HUDEP-2 (cell line): ENCODE results near the gene FMN2.
A peak's percentile ranks its signal among the peaks of the same experiment; 100 is the strongest.
"Not testable (repeated sequence)": the region's sequence is repeated elsewhere in the genome, so short reads cannot be mapped to it uniquely, and the experiment has no call there.

ENCODE experiments used
- DNase-seq, 76 experiments: peaks; one replicate each; lab custom pipeline; 2025; ENCODE audit not compliant: unreplicated experiment in 76 of 76; lab: John Stamatoyannopoulos, UW

FMN2 gene

DNA sequence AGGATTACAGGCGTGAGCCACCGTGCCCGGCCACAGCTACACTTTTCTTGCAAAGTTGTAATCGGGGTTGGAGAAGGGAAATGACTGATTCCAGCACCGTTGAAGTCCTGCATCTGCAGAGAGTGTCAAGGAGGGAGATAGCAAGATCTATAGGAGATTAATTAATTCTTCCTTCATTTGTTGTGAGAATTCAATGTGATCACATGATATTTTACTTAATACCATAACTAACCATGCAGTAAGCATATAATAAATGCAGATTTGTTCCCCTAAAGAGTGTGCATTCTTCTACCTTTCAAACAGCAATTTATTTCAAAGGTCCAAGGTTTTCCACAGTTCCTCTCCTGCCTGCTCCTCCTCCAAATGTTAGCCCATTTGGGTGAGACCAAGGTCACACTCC is 315.7 kb downstream of the FMN2 start:
- no peak for DNase-seq

DNA sequence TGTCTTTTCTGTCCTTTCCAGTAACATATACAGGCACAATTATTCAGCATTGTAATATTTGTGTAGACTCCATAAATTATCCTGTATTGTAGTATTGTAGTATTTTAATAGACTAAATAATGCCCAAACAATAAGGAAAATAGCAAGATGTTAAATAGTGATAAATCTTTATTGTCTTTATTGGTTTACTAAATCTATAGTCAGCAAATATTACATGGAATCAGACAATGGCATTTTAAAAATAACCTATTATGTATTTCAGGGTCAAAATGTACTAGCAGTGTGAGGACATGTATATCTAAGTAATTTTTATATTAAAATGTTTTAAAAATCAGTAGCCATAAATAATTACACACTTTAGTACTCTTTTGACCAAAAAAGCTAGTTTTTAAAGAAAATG is 317.9 kb downstream of the FMN2 start:
- DNase-seq = no peak

DNA sequence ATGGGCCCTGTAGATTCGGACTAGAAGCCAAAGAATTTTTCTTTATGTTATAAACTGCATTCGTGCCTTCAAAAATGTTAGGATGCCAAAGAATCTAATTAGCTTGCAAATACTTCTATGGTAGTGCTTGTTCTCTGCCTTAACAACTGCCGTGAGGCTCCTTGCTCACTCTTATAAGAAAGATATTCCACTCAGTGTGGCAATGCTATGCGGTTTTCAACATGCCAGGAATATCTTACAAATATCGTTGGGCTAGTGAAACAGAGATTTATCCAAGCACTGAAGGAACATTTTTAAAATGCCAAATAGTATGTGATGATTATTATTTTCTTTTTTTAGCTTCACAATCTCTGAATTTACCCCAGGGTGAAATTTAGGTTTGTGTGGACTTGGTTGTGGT is 322.0 kb downstream of the FMN2 start:
- DNase-seq = no peak

DNA sequence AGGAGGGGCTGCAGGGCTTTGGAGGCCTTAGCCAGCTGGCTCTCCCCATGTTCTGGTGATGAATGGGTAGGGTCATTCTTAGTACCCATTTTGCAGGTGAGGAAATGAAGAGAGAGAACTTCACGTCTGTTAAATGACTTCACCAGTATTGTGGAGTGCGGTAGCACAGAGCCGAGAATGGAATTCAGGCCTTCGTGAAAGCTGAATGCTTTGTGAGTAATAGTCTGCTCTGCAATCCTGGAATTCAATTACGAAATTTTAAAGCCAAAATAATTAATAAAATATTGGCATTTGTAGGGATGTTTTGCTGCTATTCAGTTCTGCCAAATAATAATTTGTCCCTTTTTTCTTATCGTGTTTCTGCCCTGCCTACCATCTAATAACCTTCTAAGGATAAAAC is 322.6 kb downstream of the FMN2 start:
- no peak for DNase-seq

DNA sequence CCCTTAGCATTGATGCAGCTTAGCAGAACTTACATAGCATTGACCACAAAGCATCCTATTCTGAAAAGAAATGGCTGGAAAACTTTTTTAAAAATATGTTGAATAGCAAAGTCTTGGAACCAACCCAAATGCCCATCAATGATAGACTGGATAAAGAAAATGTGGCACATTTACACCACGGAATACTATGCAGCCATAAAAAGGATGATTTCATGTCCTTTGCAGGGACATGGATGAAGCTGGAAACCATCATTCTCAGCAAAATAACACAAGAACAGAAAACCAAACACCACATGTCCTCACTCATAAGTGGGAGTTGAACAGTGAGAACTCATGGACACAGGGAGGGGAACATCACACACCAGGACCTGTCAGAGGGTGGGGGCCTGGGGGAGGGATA is 323.3 kb downstream of the FMN2 start:
- DNase-seq = not testable (repeated sequence)

DNA sequence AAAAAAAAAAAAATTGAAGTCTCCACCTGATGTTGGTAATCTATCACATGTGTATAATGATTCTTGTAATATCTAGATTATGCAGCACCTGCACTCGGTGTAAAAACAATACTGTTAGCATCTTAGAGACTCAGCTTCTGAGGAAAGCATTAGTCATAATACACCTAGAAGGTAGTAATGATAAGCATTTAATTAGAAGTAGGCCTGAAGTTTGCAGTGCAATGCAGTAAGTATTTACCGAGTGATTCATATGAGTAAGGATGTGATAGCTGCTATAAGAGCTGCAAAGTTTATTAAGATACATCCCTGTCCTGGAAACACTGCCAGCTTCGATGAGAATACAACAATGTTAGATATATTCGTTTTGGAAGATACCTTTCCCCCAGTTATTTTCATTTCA is 323.8 kb downstream of the FMN2 start:
- DNase-seq = no peak

DNA sequence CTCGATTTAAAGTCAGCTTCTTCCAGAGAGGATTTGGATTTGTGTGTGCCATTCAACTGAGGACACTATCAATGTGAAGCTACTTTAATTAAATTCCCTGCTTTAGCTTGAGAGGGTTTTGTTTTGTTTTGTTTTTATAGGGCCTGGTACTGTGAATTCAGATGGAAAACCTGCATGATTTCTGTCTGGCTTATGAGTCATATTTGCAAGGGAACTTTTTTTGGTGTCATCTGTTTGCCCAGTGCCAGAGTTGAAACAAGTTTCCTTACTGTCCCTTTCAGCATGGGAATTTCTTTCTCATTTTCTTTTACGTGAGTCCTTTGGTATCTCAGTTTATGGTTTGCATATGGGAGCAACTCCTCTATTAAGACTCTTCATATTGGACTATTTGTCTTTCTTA is 325.6 kb downstream of the FMN2 start:
- no peak for DNase-seq

DNA sequence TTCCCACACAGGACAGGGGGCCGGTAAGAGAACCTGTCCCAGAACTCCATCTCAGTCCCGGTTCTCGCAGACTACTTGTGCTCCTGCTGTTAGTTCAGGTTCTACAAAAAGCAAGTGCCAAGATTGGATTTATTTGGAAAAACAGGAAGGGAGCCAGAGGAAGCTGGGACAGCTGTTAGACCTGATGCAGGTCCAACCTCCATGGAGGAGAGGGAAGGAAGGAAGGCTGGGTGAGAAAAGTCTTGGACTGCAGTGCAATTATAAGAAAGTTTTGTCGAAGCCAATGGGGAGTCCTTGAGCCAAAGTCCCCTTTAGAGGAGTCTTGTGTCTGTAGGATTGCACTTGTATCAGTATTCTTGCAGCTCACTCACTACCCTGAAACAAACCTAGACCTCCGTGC is 329.1 kb downstream of the FMN2 start:
- DNase-seq = no peak

DNA sequence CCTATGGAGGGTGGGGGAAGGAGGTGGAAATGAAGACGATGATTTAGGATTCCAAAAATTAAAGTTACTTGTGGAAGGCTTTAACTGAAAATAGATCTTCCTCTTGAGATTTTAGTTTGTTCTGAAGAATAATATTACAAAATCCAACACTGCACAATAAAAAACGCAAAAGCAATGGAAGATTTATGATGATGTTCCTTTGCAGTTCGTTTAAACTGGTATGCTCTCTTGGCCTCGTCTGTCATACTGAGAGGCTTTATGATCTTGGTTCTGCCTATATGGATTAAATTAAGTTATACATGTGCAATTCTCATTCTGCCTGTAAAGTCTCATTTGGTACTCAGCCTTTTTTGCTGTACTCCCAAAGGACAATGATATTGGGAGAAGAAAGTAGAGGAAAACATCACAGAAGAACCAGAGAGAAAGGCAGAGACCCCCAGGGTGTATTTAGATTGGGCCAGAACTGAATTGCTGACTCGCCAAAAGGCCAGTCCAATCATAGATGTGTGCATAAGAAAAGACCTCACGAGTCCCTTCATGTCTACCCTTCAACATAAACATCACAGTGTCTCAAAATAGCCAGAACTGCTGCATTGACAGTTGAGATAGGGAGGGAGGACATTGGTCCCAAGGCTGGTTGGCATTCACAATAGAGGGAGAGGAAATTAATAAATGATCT is 331.7 kb downstream of the FMN2 start:
- no peak for DNase-seq

DNA sequence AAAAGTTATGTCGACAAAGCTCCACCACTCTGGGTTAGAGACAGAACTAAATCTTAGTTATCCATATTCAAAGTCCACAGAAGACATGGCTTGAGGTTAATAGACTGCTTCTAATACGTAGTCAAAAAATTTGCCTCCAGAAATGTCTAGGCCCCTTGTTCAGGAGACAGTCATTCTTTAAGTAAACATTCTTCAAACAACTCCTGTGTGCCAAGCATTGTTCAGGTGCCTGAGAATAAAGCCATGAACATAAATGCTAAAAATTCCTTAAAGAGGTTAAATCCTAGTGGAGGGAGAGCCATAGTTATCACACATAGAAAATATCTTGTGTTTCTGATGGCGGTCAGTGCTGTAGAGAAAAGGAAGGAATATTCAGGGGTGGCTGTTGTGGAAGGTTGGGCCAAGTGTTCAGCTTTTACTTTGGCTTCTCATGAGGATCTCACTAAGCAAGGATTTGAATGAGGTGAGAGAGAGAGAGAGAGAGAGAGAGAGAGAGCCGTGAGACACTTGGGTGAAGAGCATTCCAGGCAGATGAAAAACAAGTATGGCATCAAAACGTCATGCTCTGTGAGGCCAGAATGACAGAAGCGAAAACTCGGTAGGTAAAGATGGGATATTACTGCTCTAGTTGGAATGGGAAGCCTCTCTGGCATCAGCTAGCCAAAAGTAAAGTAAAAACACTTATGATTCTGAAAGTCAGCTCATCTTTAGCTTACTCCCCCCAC is 333.2 kb downstream of the FMN2 start:
- DNase-seq = no peak

DNA sequence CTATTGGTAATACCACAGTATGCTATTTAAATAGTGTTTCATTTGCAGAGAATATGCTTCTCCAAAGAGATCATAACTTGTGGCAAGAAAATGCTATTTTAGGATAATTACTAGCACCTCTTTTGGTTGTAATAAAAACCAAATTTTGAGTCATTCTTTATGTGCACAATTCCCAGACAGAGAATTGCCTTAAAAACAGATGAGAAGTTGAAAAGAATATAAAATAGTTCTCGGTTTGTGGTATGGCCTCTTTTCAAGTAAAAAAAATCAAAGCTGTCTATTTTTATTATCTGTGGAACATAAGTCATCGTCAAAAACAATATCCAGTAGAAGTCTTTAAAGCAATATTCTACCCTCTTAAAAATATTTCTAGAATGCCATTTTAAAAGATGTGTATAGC is 334.4 kb downstream of the FMN2 start:
- no peak for DNase-seq

DNA sequence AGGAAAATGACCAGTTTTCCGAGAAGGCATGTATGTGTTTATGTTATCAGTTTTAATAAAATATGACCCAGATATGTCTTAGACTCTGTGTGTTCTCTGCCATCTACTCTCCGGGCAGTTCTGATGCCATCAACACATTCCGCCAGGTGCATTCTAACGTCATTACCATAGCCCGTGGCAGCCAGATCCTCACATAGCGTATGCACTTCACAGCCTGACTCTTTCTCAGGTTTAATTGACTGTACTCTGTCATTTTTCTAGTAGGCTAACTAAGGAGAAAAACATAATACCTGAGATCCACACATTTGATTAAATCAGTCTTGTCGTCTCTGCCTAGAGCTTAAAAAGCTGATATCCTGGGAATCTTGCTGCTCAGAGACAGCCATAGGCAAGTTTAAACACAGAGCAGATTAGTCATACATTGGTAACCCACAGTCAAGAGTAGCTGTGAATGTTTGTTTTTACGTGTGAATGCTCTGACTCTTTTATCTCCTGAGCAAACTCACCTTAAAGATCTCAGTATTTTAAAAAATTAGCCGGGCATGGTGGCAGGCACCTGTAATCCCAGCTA is 344.4 kb downstream of the FMN2 start:
- DNase-seq = no peak

DNA sequence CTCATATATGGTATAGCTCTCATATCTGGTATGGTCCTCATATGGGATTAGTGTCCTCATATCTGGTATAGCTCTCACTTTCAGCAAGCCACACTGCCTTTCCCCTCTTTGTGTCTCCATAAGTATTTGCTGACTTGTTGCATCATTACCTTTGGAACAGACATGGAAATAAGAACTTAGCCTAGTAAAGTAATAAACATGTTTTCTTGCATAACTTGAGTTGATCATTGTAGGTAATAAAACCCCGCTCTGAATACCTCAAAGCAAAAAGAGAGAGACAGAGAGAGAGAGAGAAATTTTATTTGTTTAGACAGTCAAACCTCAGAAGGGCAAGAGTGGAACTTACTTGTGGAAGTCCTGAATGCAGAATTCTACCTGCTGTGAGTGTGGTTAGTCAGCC is 350.0 kb downstream of the FMN2 start:
- no peak for DNase-seq

DNA sequence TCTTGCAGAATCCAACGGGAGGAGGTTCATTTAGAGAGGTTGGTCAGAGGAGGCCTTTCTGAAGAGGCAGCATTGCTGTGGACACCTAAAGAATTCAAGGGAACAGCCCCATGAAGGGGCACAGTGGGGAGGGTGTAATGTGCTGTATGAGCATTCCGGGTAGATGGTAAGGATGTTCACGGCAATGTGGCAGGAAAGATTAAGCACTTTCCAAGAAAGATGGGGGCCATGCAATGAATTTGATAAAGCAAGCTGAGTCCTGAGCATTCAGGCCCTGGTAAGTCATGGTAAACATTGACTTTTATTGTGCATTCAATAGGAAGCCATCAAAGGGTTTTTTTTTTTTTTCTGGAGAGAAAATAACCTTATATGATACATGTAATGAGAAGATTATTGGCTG is 353.7 kb downstream of the FMN2 start:
- no peak for DNase-seq

DNA sequence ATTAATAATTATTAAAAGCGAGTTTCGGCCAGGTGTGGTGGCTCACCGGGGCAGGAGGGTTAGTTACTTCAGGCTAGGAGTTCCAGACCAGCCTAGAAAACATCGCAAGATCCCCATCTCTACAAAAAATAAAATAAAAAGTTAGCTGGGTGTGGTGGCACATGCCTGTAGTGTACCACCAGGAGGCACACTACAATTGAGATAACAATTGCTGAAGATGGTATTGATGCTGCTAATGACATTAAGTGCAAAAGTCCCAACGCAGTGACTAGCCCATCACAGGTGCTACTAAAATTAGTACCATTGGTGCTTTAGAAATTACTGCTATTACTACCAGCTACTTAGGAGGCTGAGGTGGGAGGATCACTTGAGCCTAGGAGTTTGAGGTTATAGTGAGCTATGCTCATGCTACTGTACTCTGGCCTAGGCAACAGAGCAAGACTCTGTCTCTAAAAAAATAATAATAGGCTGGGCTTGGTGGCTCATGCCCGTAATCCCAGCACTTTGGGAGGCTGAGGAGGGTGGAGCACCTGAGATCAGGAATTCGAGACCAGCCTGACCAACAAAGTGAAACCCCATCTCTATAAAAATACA is 363.6 kb downstream of the FMN2 start:
- peak in 2 of 76 experiments; percentile 2 to 5 for DNase-seq

DNA sequence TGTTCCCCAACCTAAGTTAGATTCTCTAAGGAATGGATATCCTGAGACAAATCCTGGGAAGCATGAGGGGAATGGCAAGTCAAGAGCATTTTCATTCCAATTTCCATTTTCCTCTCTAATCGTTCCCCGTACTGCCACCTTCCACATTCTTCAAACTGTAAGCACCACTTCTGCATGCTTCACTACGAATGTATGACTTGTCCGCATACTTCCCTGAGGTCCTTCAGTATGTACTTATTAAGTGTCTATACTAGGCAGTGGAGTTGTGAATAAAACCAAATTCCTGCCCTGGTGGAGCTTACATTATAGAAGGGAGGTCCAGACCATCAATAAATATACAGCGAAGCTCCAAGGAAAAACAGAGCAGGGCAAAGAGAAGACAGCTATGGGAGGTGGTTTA is 365.5 kb downstream of the FMN2 start:
- DNase-seq = no peak

DNA sequence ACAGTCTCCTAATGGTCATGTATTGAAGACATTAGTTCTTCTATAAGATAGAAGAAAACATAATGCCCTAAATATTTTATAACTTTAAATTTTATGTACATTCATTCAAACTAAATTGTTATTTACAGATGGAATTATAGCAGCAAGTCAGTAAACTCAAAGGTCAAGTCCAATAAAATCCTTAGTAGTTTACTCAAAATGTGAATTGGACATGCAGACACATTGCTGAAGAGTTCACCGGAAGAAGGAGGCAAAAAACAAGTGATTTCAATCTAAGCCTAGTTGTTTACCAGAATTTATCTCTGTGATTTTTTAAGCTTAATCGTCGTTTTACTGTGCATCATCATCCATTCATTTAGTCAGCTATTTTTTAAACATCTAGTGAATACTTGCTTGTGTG is 370.6 kb downstream of the FMN2 start:
- no peak for DNase-seq

DNA sequence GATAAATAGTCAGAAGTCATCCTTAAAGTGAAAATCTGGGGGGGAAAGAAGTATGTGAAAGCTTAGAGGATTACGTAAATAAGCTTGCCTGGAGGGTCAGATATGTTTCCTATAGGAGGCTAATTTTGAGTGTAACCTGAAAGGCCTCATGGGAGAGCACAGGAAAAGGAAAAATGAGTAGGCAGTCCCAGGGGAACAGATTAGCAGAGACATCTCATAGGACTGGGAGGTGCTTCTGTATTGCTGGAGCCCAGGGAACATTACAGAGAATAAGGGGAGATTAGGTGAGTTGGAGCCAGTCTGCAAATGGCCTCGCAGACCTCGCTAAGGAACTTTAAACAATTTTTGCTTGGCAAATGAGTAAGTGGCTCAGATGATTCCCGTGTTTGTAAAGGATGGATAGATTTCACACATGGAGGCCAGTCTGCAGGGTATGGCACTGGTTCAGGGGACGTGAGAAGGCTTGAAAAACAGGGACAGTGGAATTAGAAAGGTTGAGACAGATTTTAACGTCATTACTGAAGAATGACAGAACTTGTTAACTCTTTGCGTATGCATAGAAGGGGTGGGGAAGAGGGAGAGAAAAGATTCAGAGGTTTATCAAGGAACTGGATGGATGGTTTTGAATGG is 371.2 kb downstream of the FMN2 start:
- DNase-seq = no peak

DNA sequence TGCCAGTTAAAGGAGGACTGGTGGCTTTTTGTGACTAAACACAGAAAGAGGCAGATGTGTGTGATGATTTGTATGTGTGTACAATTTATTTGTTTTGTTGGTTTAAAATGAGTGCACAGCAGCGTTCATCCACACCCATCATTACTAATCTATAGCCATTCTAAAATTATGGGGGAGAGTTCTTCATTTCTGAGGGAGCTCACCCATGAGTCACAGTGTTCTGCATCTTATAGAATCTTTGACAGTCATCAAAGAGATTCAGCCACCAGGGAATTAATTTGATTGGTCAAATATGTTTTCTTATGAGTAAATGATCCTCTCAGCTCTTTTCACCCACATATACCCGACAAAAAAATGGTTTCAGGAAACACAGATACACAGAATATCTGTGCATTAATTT is 372.4 kb downstream of the FMN2 start:
- no peak for DNase-seq

DNA sequence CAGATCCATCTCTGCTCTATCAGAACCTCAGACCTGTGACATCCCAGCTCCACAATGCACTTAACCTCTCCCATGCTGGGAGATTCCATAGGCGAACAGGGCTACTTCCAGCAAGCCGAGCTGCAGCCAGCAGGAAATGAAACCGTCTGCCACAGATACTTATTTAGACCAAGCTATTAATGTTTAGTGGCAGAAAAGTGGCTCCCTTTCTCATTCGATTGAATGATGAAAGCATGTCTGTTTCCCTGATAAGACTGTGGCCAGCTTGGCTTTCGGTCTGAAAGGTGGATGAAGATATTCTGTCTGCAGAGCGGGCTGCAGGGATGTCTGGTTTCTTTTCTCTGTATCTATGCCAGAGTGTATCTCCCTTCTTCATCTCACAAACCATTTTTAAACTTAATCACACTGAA is 373.9 kb downstream of the FMN2 start:
- DNase-seq = peak in 2 of 76 experiments; percentile 4

DNA sequence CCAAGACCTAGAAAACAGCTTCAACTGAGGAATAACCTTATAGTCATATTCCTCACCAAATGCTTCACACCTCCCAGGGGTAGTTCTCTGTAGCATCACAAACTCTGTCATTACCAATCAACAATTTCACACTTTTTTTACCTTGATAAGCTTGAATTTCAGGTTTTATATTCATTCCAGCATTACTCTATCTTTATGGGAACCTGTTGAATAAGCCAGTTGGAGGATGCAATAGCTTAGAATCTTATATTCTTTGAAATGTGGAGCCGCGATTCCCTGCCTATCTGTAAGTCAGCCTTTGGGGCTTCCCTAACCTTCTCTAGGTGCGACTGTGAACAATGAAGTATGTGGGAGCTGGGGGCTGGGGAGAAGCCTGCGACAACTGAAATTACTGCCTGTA is 374.8 kb downstream of the FMN2 start:
- no peak for DNase-seq
